Osteoblast (primary cell): ENCODE measurements around the gene DGKE. TPM values are rescaled to one million over a fixed set of nuclear protein-coding genes. Genes with fewer than 3 reads are reported as not detected.

Experiments
- DNase-seq: peaks from one replicate; pipeline ENCODE4 v3.0.0; 2011; ENCODE audit warnings: low spot score, mixed read lengths; ENCODE audit not compliant: insufficient read length; ENCODE audit errors: missing footprints
- H2AFZ ChIP-seq: 2 replicates; pipeline ENCODE4 v1.6.0; 2011; ENCODE audit warnings: mild to moderate bottlenecking, low read length
- H3K27ac ChIP-seq: 2 replicates; pipeline ENCODE4 v1.5.1; 2011; ENCODE audit warnings: mild to moderate bottlenecking, low read depth, low read length, moderate library complexity
- H3K27me3 ChIP-seq: 2 replicates; pipeline ENCODE4 v1.6.0; 2012; ENCODE audit warnings: mild to moderate bottlenecking, control low read depth, inconsistent platforms, low read length, moderate library complexity; ENCODE audit not compliant: insufficient read depth
- H3K36me3 ChIP-seq: 2 replicates; pipeline ENCODE4 v1.5.1; 2011; ENCODE audit warnings: mild to moderate bottlenecking, low read length, control low read depth, moderate library complexity; ENCODE audit not compliant: insufficient read depth
- H3K4me1 ChIP-seq: 2 replicates; pipeline ENCODE4 v1.5.1; 2011; ENCODE audit warnings: mild to moderate bottlenecking, low read length, control low read depth, moderate library complexity; ENCODE audit not compliant: insufficient read depth
- H3K4me2 ChIP-seq: 2 replicates; pipeline ENCODE4 v1.6.0; 2011; ENCODE audit warnings: mild to moderate bottlenecking, low read length; ENCODE audit not compliant: insufficient read depth
- H3K4me3 ChIP-seq: fragments of 200-600 bp; sonication (generic); 3 replicates; pipeline ENCODE4 v1.5.1; 2012; ENCODE audit warnings: mild to moderate bottlenecking, low read length, inconsistent platforms; ENCODE audit not compliant: insufficient read depth
- H3K79me2 ChIP-seq: 2 replicates; pipeline ENCODE4 v1.6.0; 2012; ENCODE audit warnings: mild to moderate bottlenecking, low read length, control low read depth, inconsistent platforms; ENCODE audit not compliant: insufficient read depth
- H3K9me3 ChIP-seq: 2 replicates; pipeline ENCODE4 v1.5.1; 2011; ENCODE audit warnings: low read depth, low read length, control low read depth
- H4K20me1 ChIP-seq: 2 replicates; pipeline ENCODE4 v1.6.0; 2012; ENCODE audit warnings: mild to moderate bottlenecking, low read length, control low read depth; ENCODE audit not compliant: insufficient read depth
- CTCF ChIP-seq: IDR thresholded peaks from 2 replicates; pipeline ENCODE4 v1.5.1; 2011; ENCODE audit warnings: mild to moderate bottlenecking, low read depth, low read length, moderate library complexity; ENCODE audit errors: extremely low read depth
- total RNA-seq: library from RNA; depleted of rRNA; stranded (reverse); fragments of >200 nt; gene quantifications from 2 replicates; pipeline ENCODE4 v1.2.3, GENCODE V29; 2012

DGKE gene
- total RNA-seq, 1 donor: 6.2 TPM

GRCh38 chr17:56845934-56846333, 12.0 kb downstream of the DGKE start:
- TF ChIP-seq CTCF: no peak
- no peak for DNase-seq
- Histone ChIP-seq H3K79me2 (no peaks in the 10 kb centered on the region), H3K9me3 (no peaks in the 10 kb centered on the region), H3K4me1 (no peaks in the 10 kb centered on the region), H4K20me1 (no peaks in the 10 kb centered on the region), H2AFZ (no peak overlapping the region), H3K27ac (no peak overlapping the region), H3K4me2 (no peak overlapping the region), H3K27me3 (no peaks in the 10 kb centered on the region), H3K36me3 (peaks cover 10% of the 10 kb centered on the region), H3K4me3 (no peak overlapping the region)

- Histone ChIP-seq H3K27me3 (no peaks in the 10 kb centered on the region), H3K9me3 (no peaks in the 10 kb centered on the region), H3K4me2 (no peak overlapping the region), H3K27ac (no peak overlapping the region), H4K20me1 (no peaks in the 10 kb centered on the region), H2AFZ (no peak overlapping the region), H3K36me3 (peaks cover 13% of the 10 kb centered on the region), H3K4me1 (no peaks in the 10 kb centered on the region), H3K79me2 (no peaks in the 10 kb centered on the region), H3K4me3 (no peak overlapping the region)
- DNase-seq: no peak
- TF ChIP-seq CTCF: no peak
Observed at GRCh38 chr17:56847106-56847505, 13.2 kb downstream of the DGKE start.

GRCh38 chr17:56849131-56849530, 15.2 kb downstream of the DGKE start:
- Histone ChIP-seq H4K20me1 (no peaks in the 10 kb centered on the region), H3K27ac (no peak overlapping the region), H3K4me3 (no peak overlapping the region), H3K4me2 (no peak overlapping the region), H3K4me1 (no peaks in the 10 kb centered on the region), H3K36me3 (peaks cover 13% of the 10 kb centered on the region), H3K9me3 (no peaks in the 10 kb centered on the region), H3K79me2 (no peaks in the 10 kb centered on the region), H3K27me3 (no peaks in the 10 kb centered on the region), H2AFZ (no peak overlapping the region)
- no peak for DNase-seq
- TF ChIP-seq CTCF: no peak

GRCh38 chr17:56850591-56850990, 16.6 kb downstream of the DGKE start:
- Histone ChIP-seq H3K27ac (no peak overlapping the region), H2AFZ (no peak overlapping the region)

More at GRCh38 chr17:56850591-56850990, 16.6 kb downstream of the DGKE start:
- Histone ChIP-seq H3K4me3 (no peak overlapping the region), H3K36me3 (peaks cover 13% of the 10 kb centered on the region), H3K4me1 (no peaks in the 10 kb centered on the region), H3K4me2 (no peak overlapping the region), H3K79me2 (no peaks in the 10 kb centered on the region), H3K9me3 (no peaks in the 10 kb centered on the region), H3K27me3 (no peaks in the 10 kb centered on the region), H4K20me1 (no peaks in the 10 kb centered on the region)
- no peak for DNase-seq
- no peak for TF ChIP-seq CTCF
